CD4-positive, alpha-beta T cell (primary cell): ENCODE results near the gene WNK2. TPM values are rescaled to one million over a fixed set of nuclear protein-coding genes. Genes with fewer than 3 reads are reported as not detected.

Experiments
- ATAC-seq: fragments of 200-7000 bp; cut with Tn5 transposase; one replicate; pipeline ENCODE4 v1.10.0; 2022; ENCODE audit warnings: mild to moderate bottlenecking; ENCODE audit not compliant: poor library complexity
- CTCF ChIA-PET: fragments of 350-600 bp; sonication (Branson Sonifier 250); formaldehyde crosslinking; loops from one replicate; lab custom pipeline; 2021; ENCODE audit warnings: antibody characterized with exemption, inconsistent platforms; lab: Charles Lee
- POLR2A ChIA-PET: fragments of 350-600 bp; sonication (Branson Sonifier 250); formaldehyde crosslinking; loops from one replicate; lab custom pipeline; 2021; ENCODE audit warnings: antibody characterized with exemption, inconsistent platforms; lab: Charles Lee
- DNase-seq, 14 experiments: peaks; one replicate each; pipeline ENCODE4 v3.0.0-alpha.2; 2013 to 2020; ENCODE audit warnings: mixed read lengths in 2 of 14
- H3K27ac ChIP-seq, 2 donors: one replicate each; pipeline versions ENCODE4 v1.5.1 to v1.7.0; 2013; ENCODE audit warnings: low read length in 2 of 2, low read depth in 1 of 2, mild to moderate bottlenecking in 1 of 2
- H3K27me3 ChIP-seq, 2 experiments: 1 replicate in 1 of 2; 2 replicates in 1 of 2; pipeline versions ENCODE4 v1.6.1 to v1.7.0; 2013; ENCODE audit warnings: low read length in 2 of 2, control low read depth in 1 of 2, mild to moderate bottlenecking in 1 of 2, moderate library complexity in 1 of 2; ENCODE audit not compliant: insufficient read depth in 2 of 2, control insufficient read depth in 1 of 2
- H3K36me3 ChIP-seq: one replicate; pipeline ENCODE4 v1.6.1; 2013; ENCODE audit warnings: low read length, control low read depth; ENCODE audit not compliant: insufficient read depth
- H3K4me1 ChIP-seq: one replicate; pipeline ENCODE4 v1.6.1; 2013; ENCODE audit warnings: low read length, control low read depth; ENCODE audit not compliant: insufficient read depth
- H3K4me3 ChIP-seq: one replicate; pipeline ENCODE4 v1.5.1; 2013; ENCODE audit warnings: mild to moderate bottlenecking, low read length, moderate library complexity
- H3K9me3 ChIP-seq, 2 experiments: 1 replicate in 1 of 2; 2 replicates in 1 of 2; pipeline versions ENCODE4 v1.6.1 to v1.7.0; 2013; ENCODE audit warnings: low read length in 2 of 2, mild to moderate bottlenecking in 2 of 2, control low read depth in 1 of 2, moderate library complexity in 1 of 2; ENCODE audit not compliant: control insufficient read depth in 1 of 2, insufficient read depth in 1 of 2
- H3K27ac Mint-ChIP-seq: one replicate; pipeline ENCODE4 v1.8.0; 2020; ENCODE audit warnings: mixed read lengths
- H3K27me3 Mint-ChIP-seq: one replicate; pipeline ENCODE4 v1.8.0; 2021; ENCODE audit warnings: mixed read lengths
- H3K36me3 Mint-ChIP-seq: one replicate; pipeline ENCODE4 v1.8.0; 2021; ENCODE audit warnings: low read depth, mixed read lengths
- H3K4me1 Mint-ChIP-seq: one replicate; pipeline ENCODE4 v1.8.0; 2021; ENCODE audit warnings: low read depth, mixed read lengths
- H3K4me3 Mint-ChIP-seq: one replicate; pipeline ENCODE4 v1.8.0; 2020; ENCODE audit warnings: mild to moderate bottlenecking, mixed read lengths
- H3K9me3 Mint-ChIP-seq: one replicate; pipeline ENCODE4 v1.8.0; 2020; ENCODE audit warnings: mixed read lengths
- intact Hi-C, 2 experiments: fragments of 100-400 bp; cut with DNase I in 1 of 2; cut with micrococcal nuclease in 1 of 2; formaldehyde crosslinking; loops; one replicate each; pipeline versions ENCODE4 v1.15.1 to v1.9.0; 2023 to 2025; cut with DNase I, micrococcal nuclease
- total RNA-seq, 174 experiments: library from RNA in 2 of 174; stranded (reverse) in 2 of 174; gene quantifications; one replicate each; pipeline ENCODE4 v1.2.3 and lab custom pipeline; 2021 to 2026
- TF ChIP-seq, protein P1 (sequence below): fragments of 200-600 bp; IDR thresholded peaks from one replicate; pipeline ENCODE4 v1.8.0; 2022; ENCODE audit warnings: antibody characterized with exemption, mild to moderate bottlenecking

The WNK2 gene
- total RNA-seq, 2 experiments from 2014 or later = 0.19 to 0.22 TPM

DNA sequence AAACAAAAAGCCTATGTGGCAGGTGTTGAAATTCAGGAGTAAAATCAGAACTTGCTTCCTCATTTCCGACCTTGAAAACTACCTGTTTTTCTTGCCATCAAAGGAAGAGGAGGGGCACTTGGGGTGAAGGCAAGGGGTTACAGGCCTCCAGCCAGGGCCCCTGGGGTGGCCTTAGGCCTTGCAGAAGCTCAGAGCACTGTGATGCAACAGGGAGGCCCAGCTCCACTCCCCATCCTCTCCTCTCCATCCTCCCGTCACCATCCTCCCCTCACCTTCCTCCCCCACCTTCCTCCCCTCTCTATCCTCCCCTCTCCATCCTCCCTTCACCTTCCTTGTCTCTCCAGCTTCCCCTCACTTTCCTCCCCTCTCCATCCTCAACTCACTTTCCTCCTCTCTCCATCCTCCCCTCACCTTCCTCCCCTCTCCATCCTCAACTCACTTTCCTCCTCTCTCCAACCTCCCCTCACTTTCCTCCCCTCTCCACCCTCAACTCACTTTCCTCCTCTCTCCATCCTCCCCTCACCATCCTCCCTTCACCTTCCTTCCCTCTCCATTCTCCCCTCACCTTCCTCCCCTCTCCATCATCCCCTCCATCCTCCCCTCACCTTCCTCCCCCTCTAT, 111.6 kb downstream of the WNK2 start:
- H3K27me3 Mint-ChIP-seq = no peaks in the 10 kb centered on the region
- no peak overlapping the region for H3K27ac Mint-ChIP-seq
- DNase-seq = no peak
- H3K4me1 Mint-ChIP-seq = peaks cover 10% of the 10 kb centered on the region
- H3K9me3 ChIP-seq = peaks cover 0 to 6% of the 10 kb centered on the region in 2 experiments
- H3K27me3 ChIP-seq = no peaks in the 10 kb centered on the region
- H3K4me1 ChIP-seq = peaks cover 8% of the 10 kb centered on the region
- no peaks in the 10 kb centered on the region for H3K36me3 ChIP-seq
- ChIA-PET POLR2A (no interaction called here), CTCF (no interaction called here)
- no peak overlapping the region for H3K27ac ChIP-seq
- ATAC-seq = no peak
- no peaks in the 10 kb centered on the region for H3K36me3 Mint-ChIP-seq
- H3K9me3 Mint-ChIP-seq = no peaks in the 10 kb centered on the region
- H3K4me3 ChIP-seq = no peak overlapping the region
- TF ChIP-seq, protein P1, sequence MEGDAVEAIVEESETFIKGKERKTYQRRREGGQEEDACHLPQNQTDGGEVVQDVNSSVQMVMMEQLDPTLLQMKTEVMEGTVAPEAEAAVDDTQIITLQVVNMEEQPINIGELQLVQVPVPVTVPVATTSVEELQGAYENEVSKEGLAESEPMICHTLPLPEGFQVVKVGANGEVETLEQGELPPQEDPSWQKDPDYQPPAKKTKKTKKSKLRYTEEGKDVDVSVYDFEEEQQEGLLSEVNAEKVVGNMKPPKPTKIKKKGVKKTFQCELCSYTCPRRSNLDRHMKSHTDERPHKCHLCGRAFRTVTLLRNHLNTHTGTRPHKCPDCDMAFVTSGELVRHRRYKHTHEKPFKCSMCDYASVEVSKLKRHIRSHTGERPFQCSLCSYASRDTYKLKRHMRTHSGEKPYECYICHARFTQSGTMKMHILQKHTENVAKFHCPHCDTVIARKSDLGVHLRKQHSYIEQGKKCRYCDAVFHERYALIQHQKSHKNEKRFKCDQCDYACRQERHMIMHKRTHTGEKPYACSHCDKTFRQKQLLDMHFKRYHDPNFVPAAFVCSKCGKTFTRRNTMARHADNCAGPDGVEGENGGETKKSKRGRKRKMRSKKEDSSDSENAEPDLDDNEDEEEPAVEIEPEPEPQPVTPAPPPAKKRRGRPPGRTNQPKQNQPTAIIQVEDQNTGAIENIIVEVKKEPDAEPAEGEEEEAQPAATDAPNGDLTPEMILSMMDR = no peak
- intact Hi-C loops = no loop called here
- H3K4me3 Mint-ChIP-seq = no peak overlapping the region

DNA sequence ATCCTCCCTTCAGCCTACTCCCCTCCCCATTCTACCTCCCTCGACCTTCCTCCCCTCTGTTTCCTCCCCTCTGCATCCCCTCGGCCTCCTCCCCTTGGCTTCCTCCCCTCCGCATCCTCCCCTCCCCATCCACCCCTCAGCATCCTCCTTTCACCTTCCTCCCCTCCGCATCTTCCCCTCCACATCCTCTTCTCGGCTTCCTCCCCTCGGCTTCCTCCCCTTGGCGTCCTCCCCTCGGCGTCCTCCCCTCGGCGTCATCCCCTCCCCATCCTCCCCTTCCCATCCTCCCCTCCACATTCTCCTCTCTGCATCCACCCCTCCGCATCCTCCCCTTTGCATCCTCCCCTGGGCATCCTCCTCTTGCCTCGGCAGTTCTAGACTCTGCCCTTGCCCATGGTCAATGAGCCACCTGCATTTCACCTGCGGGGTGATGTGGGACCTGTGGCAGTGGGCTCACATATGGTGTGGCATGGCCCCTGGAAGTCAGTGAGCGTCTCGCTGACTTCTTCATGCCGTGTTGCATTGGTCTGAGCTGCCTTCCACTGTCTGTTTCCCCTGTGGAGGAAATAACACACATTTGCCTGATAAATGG, 113.0 kb downstream of the WNK2 start:
- H3K9me3 Mint-ChIP-seq = no peaks in the 10 kb centered on the region
- H3K4me3 ChIP-seq = no peak overlapping the region
- TF ChIP-seq, protein P1 = no peak
- CTCF ChIA-PET = no interaction called here
- H3K27ac ChIP-seq = no peak overlapping the region
- H3K4me1 ChIP-seq = peaks cover 8% of the 10 kb centered on the region
- POLR2A ChIA-PET = no interaction called here
- no peaks in the 10 kb centered on the region for H3K36me3 Mint-ChIP-seq
- no peaks in the 10 kb centered on the region for H3K27me3 ChIP-seq
- DNase-seq (peak in 2 of 14 experiments; percentile 9 to 20), ATAC-seq (no peak)
- peak overlapping the region; percentile 13 for H3K27ac Mint-ChIP-seq
- intact Hi-C loops = no loop called here
- H3K4me3 Mint-ChIP-seq = no peak overlapping the region
- peaks cover 0 to 6% of the 10 kb centered on the region in 2 experiments for H3K9me3 ChIP-seq
- H3K36me3 ChIP-seq = no peaks in the 10 kb centered on the region
- peaks cover 10% of the 10 kb centered on the region for H3K4me1 Mint-ChIP-seq
- no peaks in the 10 kb centered on the region for H3K27me3 Mint-ChIP-seq

DNA sequence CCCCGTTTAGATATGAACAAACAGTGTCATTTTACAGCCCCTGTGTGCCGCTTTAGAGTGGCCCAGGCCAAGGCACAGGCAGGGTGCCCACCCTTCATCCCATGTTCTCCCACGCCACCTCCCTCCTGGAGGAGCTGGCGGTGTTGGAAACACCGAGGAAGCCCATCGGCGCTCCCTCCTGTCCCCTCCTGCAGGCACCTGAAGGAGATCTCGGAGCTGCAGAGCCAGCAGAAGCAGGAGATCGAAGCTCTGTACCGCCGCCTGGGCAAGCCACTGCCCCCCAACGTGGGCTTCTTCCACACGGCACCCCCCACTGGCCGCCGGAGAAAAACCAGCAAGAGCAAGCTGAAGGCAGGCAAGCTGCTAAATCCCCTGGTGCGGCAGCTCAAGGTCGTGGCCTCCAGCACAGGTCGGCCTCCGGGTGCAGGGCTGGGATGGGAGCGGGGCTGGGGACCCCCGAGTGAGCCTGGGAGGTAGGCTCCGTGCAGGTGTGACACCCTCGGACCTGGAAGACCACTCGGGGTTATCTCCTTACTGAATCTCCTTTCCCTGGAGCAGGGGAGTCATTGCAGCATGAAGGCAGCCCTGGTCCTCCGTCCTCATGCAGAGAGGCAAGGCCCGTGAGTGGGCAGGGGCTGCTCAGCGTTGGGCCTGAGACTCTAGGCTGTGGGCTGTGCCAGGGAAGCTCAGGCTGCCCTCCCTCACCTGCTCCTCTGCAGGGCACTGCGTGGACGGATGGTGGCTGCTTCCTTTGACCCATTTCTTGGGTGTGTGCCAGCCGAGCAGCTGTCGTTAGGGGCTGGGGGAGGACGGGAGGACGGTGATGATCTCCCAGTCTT, 113.9 kb downstream of the WNK2 start:
- no peaks in the 10 kb centered on the region for H3K9me3 Mint-ChIP-seq

More for the DNA sequence above, 113.9 kb downstream of the WNK2 start:
- H3K4me1 ChIP-seq = peaks cover 15% of the 10 kb centered on the region
- CTCF ChIA-PET = no interaction called here
- no peak overlapping the region for H3K4me3 Mint-ChIP-seq
- intact Hi-C loops = no loop called here
- DNase-seq = no peak
- POLR2A ChIA-PET = no interaction called here
- TF ChIP-seq, protein P1 = no peak
- peaks cover 10% of the 10 kb centered on the region for H3K4me1 Mint-ChIP-seq
- peaks cover 0 to 6% of the 10 kb centered on the region in 2 experiments for H3K9me3 ChIP-seq
- H3K36me3 ChIP-seq = no peaks in the 10 kb centered on the region
- H3K27ac ChIP-seq = no peak overlapping the region
- H3K4me3 ChIP-seq = no peak overlapping the region
- peak overlapping the region; percentile 13 for H3K27ac Mint-ChIP-seq
- H3K27me3 ChIP-seq = no peaks in the 10 kb centered on the region
- H3K27me3 Mint-ChIP-seq = no peaks in the 10 kb centered on the region
- H3K36me3 Mint-ChIP-seq = no peaks in the 10 kb centered on the region
- no peak for ATAC-seq
